SK-N-MC (cell line): ENCODE measurements around the gene TGOLN2.

ENCODE experiments used
- DNase-seq: peaks from one replicate; pipeline ENCODE4 v3.0.0-alpha.2; 2011; ENCODE audit warnings: low read depth, low spot score
- H3K27ac ChIP-seq: fragments of 200-600 bp; sonication (generic); 2 replicates; pipeline ENCODE4 v1.5.1; 2016; ENCODE audit warnings: mixed run types
- H3K36me3 ChIP-seq: fragments of 200-600 bp; sonication (generic); 2 replicates; pipeline ENCODE4 v1.6.1; 2017; ENCODE audit warnings: antibody characterized with exemption, low read length, mixed read lengths; ENCODE audit not compliant: insufficient read depth
- H3K4me3 ChIP-seq: fragments of 200-600 bp; sonication (generic); 2 replicates; pipeline ENCODE4 v1.5.1; 2016
- H3K9ac ChIP-seq: fragments of 200-600 bp; sonication (generic); 2 replicates; pipeline ENCODE4 v1.8.0; 2017; ENCODE audit warnings: mixed run types, mixed read lengths; ENCODE audit not compliant: insufficient read length
- H3K9me3 ChIP-seq: fragments of 200-600 bp; sonication (generic); 2 replicates; pipeline ENCODE4 v1.6.1; 2017; ENCODE audit warnings: low read depth, mild to moderate bottlenecking, antibody characterized with exemption, low read length, moderate library complexity, mixed read lengths
- EZH2 ChIP-seq: fragments of 200-600 bp; sonication (generic); IDR thresholded peaks from one replicate; pipeline ENCODE4 v1.6.1; 2017; ENCODE audit warnings: antibody characterized with exemption
- FOXP2 ChIP-seq: optimal IDR thresholded peaks from 2 replicates; pipeline ENCODE3; 2011; ENCODE audit warnings: mild to moderate bottlenecking, moderate library complexity; ENCODE audit not compliant: insufficient read depth; ENCODE audit errors: extremely low read length, control extremely low read depth
- POLR2AphosphoS5 ChIP-seq: IDR thresholded peaks from 2 replicates; pipeline ENCODE4 v1.6.1; 2012; ENCODE audit warnings: mild to moderate bottlenecking, low read depth, low read length, borderline replicate concordance

The TGOLN2 gene

DNA sequence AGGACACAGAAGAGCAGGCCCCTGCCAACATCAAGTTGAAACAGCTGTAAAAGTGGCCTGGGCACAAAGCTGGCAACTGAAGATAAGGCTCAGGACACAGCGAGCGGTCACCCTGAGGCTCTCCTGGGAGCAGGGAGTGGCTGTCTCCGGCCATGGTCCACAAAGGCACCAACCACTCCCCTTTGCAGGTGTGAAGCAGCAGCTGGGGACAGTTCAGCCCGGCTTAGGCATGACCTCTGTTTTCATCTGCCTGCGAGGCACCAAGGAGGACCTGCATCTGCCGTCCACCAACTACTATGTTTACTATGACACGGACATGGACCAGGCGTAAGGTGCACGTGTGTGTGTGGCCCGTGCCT, 12.9 kb downstream of the TGOLN2 start:
- no peak overlapping the region for H3K4me3 ChIP-seq
- TF ChIP-seq EZH2 (no peak), FOXP2 (no peak), POLR2AphosphoS5 (no peak)
- H3K9ac ChIP-seq: no peak overlapping the region
- H3K9me3 ChIP-seq: no peaks in the 10 kb centered on the region
- no peak for DNase-seq
- H3K27ac ChIP-seq: no peak overlapping the region
- H3K36me3 ChIP-seq: peaks cover 13% of the 10 kb centered on the region; the same call in 1 of the 2 replicates

DNA sequence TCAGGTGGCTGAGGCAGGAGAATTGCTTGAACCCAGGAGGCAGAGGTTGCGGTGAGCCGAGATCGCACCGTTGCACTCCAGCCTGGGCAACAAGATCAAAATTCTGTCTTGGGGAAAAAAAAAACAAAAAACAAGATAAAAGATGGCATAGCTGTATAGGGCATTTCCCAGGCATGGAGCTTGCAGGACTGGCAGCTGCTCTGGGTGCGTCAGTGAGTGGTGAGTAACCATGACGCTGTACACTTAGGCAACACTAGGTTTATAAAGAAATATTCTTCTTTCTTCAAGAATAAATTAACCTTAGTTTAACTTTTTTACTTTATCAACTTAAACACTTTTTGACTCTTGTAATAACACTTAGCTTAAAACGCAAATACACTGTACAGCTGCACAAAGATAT, 15.4 kb downstream of the TGOLN2 start:
- no peak overlapping the region for H3K9ac ChIP-seq
- H3K27ac ChIP-seq: no peak overlapping the region

DNA sequence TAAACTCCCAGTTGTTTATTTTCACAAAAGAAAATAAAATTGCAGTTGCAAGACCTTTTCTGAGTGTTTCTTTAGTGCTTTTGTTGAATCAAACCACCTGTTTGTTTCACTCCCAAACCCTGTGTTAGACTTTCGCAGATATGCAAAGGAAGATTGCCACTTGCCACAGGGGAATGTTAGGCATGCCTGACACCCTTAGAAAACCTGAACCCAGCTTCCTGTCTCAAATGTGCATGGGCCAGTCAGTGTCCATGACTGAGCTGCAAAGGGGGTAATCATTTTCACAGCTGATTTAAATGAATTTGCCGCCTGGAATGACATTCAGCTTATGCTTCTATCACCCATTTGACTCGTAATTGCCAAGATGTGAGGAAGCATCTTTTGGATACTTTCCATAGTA, 17.5 kb downstream of the TGOLN2 start:
- TF ChIP-seq EZH2 (no peak), FOXP2 (no peak), POLR2AphosphoS5 (no peak)
- H3K9me3 ChIP-seq: no peaks in the 10 kb centered on the region
- H3K36me3 ChIP-seq: no peaks in the 10 kb centered on the region; the same call in 1 of the 2 replicates
- H3K9ac ChIP-seq: no peak overlapping the region
- no peak overlapping the region for H3K4me3 ChIP-seq
- no peak overlapping the region for H3K27ac ChIP-seq
- no peak for DNase-seq

More for the DNA sequence above, 15.4 kb downstream of the TGOLN2 start:
- H3K36me3 ChIP-seq: peaks cover 5% of the 10 kb centered on the region; the same call in 1 of the 2 replicates
- H3K9me3 ChIP-seq: no peaks in the 10 kb centered on the region
- no peak overlapping the region for H3K4me3 ChIP-seq
- no peak for DNase-seq
- TF ChIP-seq POLR2AphosphoS5 (no peak), FOXP2 (no peak), EZH2 (no peak)

- TF ChIP-seq EZH2 (no peak), POLR2AphosphoS5 (no peak), FOXP2 (no peak)
- Histone ChIP-seq H3K27ac (no peak overlapping the region), H3K36me3 (no peaks in the 10 kb centered on the region; the same call in 1 of the 2 replicates), H3K9ac (no peak overlapping the region), H3K4me3 (no peak overlapping the region), H3K9me3 (no peaks in the 10 kb centered on the region)
- DNase-seq: no peak
Observed at GRCh38 chr2:85309699-85310321, 18.0 kb downstream of the TGOLN2 start.

GRCh38 chr2:85308896-85309555, 18.8 kb downstream of the TGOLN2 start:
- TF ChIP-seq POLR2AphosphoS5 (no peak), EZH2 (no peak), FOXP2 (no peak)
- Histone ChIP-seq H3K27ac (no peak overlapping the region), H3K9me3 (no peaks in the 10 kb centered on the region), H3K36me3 (no peaks in the 10 kb centered on the region; the same call in 1 of the 2 replicates), H3K4me3 (no peak overlapping the region), H3K9ac (no peak overlapping the region)
- DNase-seq: no peak

GRCh38 chr2:85308201-85308600, 19.6 kb downstream of the TGOLN2 start:
- H3K27ac ChIP-seq: no peak overlapping the region
- TF ChIP-seq POLR2AphosphoS5 (no peak), FOXP2 (no peak), EZH2 (no peak)
- no peaks in the 10 kb centered on the region for H3K9me3 ChIP-seq
- H3K36me3 ChIP-seq: no peaks in the 10 kb centered on the region; the same call in 1 of the 2 replicates
- no peak overlapping the region for H3K9ac ChIP-seq
- H3K4me3 ChIP-seq: no peak overlapping the region
- DNase-seq: no peak

- no peaks in the 10 kb centered on the region for H3K9me3 ChIP-seq
- TF ChIP-seq FOXP2 (no peak), POLR2AphosphoS5 (no peak), EZH2 (no peak)
- no peak overlapping the region for H3K4me3 ChIP-seq
- no peak overlapping the region for H3K27ac ChIP-seq
- H3K36me3 ChIP-seq: no peaks in the 10 kb centered on the region; the same call in 1 of the 2 replicates
- H3K9ac ChIP-seq: no peak overlapping the region
- no peak for DNase-seq
Observed at GRCh38 chr2:85307527-85307897, 20.3 kb downstream of the TGOLN2 start.

DNA sequence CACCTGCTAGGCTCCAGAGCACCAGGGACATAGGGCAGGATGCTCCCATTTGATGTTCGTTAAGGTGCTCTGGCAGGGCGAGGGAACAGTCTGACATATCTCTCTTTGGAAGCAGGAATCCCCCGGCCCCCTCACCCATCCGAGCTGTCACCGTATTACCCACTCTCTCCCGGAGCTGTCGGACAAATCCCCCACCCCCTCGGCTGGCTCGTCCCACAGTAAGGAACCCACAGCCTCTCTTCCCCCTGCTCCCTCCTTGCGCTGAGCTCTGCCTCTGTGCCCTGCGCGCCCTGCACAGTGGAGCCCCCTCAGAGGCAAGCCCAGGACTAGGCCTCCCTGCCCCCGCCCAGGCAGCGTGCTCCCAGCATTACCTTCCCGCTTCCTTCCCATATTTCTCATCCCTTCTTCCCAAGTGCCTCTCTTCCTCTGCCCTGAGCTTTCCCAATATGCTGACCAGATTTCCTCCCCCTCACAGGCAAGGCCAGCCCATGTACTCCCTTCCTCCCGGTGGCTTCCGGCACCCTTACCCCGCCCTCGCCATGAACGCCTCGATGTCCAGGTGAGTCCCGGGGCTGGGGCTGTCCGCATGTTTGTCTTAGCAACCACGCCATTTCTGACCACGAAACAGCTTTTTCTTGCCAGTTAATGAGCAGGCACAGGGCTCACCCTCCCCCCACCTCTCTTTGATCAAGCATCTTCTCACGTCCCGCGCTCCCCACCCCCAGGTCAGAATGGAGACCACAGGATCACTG, 23.8 kb downstream of the TGOLN2 start:
- Histone ChIP-seq H3K27ac (no peak overlapping the region), H3K9ac (no peak overlapping the region), H3K36me3 (no peaks in the 10 kb centered on the region; the same call in 1 of the 2 replicates), H3K4me3 (no peak overlapping the region), H3K9me3 (no peaks in the 10 kb centered on the region)
- TF ChIP-seq EZH2: no peak
- no peak for TF ChIP-seq FOXP2
- TF ChIP-seq POLR2AphosphoS5: no peak
- no peak for DNase-seq
